ENCODE results near the gene RLBP1.

- no peak for TF ChIP-seq CTCF (IDR thresholded peaks at IDR 0.05; ENCODE audit: borderline replicate concordance, extremely low read depth, low read length, poor library complexity, severe bottlenecking)
- no peak for TF ChIP-seq EZH2 (IDR thresholded peaks at IDR 0.05; ENCODE audit: borderline replicate concordance, low read depth, low read length, severe bottlenecking)
Observed at GRCh38 chr15:89167267-89168176, 53.9 kb downstream of the RLBP1 start.
